Stimulated activated CD4-positive, alpha-beta T cell treated with anti-CD3 and anti-CD28 coated beads, Interleukin-2, amount 100 ng/mL, for 4 hours (primary cell): ENCODE measurements around the gene RPA1.
"Not testable (repeated sequence)": the region's sequence is repeated elsewhere in the genome, so short reads cannot be mapped to it uniquely, and the experiment has no call there.

Source experiments
- DNase-seq: peaks from one replicate; pipeline ENCODE4 v3.0.0-alpha.2; 2020; ENCODE audit warnings: low read depth

RPA1 gene

DNA sequence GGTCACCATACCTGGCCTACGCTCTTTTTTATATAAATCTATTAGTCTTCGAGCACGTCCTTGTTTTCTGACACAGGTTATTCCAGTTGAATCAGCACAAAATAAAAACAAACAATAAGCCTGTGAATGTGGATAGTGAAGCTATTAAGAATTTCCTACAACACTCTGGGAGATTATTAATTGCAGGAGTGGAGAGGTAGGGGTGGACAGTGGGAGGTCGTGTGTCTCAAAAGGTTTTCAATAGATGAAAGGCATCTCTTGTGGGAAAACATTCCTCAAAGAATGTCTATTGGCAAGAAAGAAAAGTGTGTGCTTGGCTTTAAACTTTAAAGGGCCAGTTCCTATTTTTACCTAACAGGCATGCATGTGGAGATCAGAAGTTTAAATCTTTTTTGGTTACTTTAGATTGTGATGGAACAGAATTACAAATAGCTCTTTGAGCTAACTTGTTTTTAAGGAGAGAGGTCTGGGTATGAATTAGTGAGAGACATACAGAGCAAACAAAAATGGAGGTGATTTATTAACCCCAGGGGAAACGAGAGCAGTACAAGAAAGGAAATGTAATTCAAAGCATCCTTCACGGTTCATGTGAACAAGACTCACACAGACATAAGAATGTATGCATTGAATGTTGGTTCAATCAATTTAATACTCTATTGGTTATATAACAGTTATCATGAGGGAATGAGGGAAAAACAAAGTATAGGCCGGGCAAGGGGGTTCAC lies 9.1 kb upstream of the RPA1 start:
- DNase-seq = no peak

DNA sequence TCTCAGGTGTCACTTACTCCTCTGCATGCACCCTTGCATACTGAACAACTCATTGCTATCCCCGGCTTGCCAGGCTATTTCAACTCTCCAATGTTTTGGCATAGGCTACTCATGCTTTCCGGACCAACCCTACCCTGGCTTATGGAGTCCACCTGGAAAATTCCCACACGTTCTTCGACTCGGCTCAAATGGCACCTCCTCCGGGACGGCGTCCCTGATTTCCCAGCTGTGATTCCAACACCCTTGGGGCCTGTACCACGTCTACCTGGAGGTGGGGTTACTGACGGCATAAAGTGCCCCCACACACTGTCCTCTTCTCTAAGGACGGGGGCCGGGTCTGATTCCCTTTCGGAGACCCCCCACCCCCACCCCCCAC lies 601 bp upstream of the RPA1 start:
- DNase-seq = no peak

DNA sequence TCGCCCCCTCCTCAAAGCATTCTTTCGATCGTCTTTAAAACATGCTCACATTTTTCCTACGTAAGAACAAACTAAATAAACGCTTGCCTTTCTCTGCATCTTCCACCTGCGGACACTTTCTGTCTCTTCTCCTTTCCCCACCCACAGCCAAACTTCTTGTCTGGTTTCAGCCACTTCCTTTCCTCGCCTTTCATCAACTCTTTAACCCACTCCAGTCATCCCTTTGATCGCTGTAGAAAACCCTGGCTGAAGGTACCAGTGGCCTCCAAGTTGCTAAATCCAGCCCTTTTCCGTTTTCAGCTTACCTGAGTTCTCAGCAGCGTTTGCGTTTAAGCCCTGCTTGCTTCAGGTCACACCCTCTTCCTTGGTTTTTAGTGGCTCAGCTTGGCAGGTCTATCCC lies 483 bp downstream of the RPA1 start:
- no peak for DNase-seq

DNA sequence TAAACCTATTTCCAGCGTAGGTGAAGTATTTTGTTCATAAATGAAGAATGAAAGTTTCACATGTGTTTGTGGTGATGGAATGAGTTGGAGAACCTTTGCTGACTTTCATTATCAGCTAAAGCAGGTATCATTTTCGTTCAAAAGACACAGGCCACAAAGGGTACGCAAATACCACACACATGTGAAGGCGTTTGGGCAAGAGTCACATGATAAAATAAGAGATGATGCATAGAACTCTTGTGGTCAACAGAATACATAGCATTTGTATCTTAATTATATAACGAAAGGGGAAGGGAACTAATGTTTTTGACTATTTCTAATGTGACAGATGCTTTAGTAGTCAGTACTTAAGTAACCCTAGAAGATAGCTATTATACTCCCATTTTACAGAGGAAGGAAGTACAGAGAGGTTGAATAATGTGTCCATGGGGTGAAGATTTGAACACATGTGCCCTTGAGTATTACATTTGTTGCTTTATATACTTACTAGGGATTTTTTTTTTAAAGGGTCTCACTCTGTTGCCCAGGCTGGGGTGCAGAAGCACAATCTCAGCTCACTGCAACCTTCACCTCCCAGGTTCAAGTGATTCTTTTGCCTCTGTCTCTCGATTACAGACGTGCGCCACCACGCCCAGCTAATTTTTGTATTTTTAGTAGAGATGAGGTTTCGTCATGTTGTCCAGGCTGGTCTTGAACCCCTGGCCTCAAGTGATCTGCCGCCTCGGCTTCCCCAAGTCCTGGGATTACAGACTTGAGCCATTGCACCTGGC lies 4.8 kb downstream of the RPA1 start:
- no peak for DNase-seq

DNA sequence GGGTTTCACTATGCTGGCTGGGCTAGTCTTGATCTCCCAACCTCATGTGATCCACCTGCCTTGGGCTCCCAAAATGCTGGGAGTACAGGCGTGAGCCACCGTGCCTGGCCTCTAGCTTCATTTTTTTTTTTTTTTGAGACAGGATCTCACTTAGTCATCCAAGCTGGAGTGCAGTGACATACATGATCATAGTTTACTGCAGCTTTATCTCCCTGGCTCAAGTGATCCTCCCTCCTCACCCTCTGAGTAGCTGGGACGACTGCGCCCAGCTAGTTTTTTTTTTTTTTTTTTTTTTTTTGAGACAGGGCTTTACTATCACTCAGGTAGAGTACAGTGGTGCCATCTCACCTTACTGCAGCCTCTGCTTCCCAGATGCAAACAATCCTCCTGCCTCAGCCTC lies 9.7 kb downstream of the RPA1 start:
- no peak for DNase-seq

DNA sequence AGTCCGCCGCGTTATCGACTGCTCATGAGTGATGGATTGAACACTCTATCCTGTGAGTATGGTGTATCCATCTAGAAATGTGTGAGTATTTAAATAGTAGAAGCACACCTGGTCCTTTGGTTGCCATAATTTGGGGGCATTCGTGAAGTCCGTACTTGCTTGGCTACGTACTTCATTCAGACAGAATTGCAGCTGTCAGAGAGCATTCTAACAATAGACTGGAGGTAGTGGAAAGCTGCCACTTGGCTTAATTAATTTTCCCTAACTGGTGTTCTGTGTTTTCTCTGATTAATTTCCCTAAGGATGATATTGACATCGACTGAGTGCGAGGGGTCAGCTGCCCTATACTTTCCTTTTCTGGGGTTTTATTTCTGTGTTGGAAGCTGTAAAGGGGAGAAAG lies 14.1 kb downstream of the RPA1 start:
- DNase-seq = no peak

DNA sequence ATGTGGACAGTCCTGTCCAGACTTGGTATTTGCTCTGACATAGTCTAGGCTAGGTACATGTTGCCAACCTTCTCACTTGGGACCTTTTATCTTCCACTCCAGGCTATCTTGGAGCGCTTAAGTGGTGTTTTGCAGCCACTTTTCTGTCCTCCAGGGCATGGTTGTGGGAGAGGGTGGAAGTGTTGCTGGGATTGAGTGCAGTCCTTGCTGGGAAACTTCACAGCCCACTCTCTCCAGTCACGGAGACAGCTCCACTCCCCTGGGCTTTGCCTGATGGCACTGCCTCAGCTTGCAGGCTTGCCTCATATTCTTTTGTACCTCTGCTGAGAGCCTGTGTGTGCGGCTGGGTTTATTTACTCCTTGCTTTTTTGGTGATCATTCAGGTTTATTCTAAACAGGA lies 17.4 kb downstream of the RPA1 start:
- no peak for DNase-seq

DNA sequence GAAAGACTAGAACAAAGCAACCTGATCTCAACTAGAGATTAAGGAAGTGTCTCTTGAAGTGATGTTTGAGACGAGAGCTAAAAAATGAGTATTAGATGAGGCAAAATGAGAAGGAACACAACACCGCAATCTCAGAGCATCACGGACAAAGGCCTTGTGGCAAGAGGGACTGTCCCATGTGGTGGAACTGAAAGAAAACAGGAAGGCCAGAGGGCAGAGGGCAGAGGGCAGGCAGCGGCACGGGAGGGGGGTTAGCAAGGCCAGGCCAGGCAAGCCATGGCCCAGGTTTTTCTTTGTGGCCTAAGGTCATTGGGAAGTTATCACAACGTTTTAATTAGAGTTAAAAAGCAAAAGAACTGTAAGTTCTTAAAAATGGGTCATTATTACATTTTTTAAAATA lies 22.5 kb downstream of the RPA1 start:
- no peak for DNase-seq

DNA sequence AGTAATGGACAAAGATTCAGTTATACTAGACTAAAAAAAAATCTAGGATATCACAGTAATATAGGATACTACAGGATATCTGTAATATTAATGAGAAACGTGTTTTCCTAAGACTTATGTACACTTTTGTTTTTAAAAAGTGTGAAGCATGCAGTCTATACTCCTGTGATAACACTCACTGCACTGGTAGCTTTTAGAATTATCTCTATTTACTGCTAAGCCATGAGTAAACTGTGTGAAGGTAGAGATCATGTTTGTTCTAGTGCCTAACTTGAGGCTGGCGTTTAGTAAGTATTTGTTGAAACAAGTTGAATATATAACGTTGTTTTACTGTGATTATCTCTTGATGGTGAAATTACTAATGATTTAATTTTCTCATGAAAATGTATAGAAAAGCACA lies 23.9 kb downstream of the RPA1 start:
- no peak for DNase-seq

DNA sequence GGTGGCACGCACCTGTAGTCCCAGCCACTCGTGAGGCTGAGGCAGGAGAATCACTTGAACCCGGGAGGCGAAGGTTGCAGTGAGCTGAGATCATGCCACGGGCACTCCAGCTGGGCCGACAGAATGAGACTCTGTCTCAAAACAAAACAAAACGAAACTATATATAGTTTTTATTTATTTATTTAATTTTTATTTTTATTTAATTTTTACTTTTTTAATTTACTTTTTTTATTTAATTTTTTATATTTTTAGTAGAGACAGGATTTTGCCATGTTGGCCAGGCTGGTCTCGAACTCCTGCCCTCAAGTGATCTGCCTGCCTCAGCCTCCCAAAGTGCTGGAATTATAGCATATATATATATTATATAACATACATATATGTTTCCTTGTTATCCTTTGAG lies 26.7 kb downstream of the RPA1 start:
- not testable (repeated sequence) for DNase-seq

DNA sequence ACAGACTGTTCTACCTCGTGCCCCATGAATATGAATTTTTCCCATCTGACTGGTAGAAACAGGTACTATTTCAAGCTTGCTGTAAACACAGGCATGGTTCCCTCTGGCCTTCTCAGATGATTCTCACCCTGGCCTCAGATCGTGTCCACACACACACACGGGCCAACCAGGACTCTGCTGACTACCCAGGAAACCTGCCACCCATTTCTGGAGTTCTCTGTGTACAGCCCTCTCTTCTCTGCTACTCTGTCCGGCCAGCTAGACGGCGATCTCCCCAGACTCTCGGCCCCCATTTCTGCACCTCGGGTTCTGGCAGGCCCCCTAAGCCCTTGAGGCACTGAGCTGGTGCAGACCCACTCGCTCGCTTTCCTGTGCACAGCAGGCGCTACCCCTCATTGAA lies 31.2 kb downstream of the RPA1 start:
- DNase-seq = no peak

DNA sequence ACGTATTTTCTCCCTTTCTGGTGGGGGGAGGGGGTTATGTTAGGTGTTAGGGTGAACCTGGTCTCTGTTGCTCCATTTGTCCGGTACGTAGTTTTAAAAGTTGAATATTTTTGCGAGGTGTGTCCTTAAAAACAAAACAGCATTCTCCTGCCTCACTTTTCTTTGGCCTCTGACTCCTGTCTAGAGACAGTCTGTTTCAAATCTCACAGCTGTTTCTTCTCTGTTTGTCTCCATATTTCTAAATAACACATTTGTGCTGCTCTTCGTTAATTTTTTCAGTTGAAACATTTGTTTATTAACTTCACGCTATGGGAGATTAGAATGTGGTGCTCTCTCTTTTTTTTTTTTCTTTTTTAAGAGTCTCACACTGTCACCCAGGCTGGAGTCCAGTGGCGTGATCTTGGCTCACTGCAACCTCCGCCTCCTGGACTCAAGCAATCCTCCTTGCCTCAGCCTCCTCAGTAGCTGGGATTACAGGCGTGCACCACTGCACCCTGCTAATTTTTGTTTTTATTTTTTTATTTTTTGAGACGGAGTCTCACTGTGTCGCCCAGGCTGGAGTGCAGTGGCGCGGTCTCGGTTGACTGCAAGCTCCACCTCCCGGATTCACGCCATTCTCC lies 31.7 kb downstream of the RPA1 start:
- no peak for DNase-seq

DNA sequence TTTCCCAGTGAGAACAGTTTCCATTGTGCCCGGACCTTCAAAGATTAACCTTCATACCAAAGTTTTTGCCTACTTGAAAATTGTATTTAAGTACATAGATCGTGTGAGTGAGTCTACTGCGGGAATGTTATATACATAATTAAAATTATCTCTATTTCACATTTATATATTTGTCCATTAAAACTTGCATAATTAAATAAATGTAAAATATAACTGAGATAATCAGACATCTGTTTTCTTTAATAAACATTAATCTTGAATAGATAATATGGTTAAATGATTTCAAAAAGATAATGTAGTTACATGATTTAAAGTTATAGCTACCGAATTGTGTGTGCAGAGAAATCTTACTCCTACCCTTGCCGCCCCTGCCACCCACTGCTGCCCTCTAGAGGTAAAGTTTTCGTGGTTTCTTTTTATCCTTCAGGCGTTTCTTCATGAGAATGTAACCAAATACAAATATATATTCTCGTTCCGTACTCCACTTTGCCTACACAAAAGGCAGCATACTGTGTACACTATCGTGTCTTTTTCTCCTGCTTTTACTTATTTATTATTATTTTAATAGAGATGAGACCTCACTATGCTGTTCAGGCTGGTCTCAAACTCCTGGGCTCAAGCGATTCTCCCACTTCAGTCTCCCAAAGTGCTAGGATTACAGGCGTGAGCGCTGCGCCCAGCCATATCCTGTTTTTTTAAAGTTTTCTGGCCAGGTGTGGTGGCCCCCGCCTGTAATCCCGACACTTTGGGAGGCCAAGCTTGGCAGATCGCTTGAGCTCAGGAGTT lies 35.6 kb downstream of the RPA1 start:
- DNase-seq = peak; percentile 36

DNA sequence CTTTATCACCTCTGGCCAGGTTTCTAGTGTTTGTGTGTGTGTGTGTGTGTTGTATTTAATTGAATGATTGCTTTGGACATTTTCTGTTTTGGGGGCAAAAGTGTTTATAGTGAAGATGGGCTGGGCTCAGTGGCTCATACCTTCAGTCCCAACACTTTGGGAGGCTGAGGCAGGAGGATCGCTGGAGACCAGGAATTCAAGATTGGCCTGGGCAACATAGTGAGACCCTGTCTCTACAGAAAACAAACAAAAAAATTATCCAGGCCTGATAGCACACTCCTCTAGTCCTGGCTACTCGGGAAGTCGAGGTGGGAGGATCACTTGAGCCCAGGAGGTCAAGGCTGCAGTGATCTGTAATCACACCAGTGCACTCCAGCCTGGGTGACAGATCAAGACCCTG lies 37.5 kb downstream of the RPA1 start:
- DNase-seq = no peak

DNA sequence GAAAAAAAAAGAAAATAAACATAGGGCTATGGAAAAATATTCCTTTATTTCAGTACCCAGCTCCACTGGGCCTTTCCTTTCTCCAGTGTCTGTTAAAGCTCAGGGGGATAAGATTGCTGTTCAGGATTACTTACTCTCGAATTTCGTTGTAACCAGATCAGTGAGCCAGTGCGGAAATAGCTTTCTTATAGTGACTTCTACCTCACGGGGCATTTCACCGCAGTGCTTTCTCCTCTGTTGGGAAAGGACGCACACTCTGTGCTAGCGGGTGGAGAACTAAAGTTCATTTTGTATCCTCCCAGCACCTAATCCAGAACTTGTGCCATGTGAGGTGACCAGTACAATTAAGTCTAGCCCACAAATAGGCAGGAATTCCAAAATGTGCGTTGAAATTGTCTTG lies 38.3 kb downstream of the RPA1 start:
- no peak for DNase-seq

DNA sequence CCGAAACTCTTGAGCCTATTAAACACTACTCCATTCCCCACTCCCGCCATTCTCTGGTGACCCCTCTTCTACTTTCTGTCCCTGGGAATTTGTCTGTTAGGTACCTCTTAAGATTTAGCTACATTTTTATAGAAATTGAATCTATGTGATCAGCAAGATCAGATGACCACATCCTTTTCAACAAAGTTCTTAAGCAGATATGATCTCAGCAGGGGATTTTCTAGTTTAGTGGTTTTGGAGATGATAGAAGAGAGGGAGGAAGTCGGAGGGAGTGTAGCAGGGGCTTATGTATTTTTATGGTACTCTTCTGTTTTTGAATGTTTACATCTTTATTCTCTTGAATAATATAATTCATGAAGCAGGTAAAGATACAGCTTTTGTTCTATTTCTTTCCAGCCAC lies 40.8 kb downstream of the RPA1 start:
- no peak for DNase-seq

DNA sequence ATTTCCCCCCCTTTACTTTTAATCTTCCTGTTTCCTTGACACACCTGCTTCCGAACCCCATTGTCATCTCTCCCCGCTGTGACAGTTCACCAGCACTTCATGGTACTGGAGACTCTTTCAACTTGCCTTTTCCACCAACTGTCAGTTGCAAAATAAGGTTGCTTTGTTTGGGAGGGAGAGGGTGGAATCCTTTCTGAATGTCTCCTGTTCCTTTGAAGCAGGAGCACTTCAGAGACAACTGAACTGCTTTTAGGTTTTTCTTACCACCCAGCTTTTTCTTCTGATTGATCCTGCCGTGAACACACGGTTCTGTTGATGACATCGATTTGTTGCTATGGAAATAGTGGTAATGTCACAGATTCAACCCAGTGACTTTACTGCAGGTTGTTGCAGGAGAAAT lies 42.0 kb downstream of the RPA1 start:
- no peak for DNase-seq

DNA sequence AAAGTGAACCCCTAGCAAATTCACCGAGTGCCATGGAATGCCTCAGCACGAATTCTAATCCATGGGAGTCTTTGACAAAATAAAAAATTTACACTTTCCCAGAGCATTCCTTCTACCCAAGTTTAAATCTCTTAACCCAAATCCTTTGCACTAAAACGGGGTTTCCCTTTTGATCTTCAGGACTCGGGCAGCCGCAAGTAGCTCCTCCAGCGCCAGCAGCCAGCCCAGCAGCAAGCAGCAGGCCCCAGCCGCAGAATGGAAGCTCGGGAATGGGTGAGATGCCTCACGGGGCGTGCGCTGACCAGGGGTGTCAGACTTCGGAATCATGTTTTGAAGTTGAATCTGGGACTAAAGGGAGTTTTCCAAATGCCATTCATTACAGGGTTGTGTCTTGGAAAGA lies 42.4 kb downstream of the RPA1 start:
- no peak for DNase-seq

DNA sequence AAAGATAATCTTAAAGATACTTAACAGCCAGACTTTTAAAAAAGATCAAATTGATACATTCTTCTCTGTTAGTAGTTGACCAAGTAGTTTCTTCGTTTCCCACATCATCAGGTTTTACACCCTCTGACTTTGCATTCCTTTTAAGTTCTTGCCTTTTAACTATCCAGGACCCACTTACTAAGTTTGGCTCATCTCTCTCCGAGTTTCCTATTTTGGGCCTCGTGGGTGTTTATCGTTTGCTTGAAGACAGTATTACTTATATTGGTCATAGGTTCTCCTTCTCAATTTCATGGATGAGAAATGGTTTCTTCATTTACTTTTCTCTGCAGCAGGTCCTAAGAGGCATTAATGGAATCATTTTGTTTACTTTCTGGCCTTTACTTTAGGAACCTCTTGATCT lies 43.2 kb downstream of the RPA1 start:
- no peak for DNase-seq

DNA sequence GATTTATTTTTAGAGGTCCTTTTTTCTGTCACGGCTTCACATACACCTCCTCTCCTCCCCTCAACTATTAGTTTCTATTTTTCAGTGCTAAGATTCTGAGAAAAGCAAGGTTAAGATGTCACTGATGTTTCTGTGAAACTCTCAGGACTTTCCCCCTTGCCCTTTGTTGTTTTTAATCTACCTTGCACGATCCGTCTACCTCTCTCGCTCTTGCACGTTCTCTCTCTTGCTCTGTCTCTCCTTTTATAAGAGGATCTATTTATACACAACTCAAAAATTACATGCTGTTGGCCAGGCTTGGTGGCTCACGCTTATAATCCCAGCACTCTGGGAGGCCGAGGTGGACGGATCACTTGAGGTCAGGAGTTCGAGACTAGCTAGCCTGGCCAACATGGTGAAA lies 43.6 kb downstream of the RPA1 start:
- DNase-seq = no peak

DNA sequence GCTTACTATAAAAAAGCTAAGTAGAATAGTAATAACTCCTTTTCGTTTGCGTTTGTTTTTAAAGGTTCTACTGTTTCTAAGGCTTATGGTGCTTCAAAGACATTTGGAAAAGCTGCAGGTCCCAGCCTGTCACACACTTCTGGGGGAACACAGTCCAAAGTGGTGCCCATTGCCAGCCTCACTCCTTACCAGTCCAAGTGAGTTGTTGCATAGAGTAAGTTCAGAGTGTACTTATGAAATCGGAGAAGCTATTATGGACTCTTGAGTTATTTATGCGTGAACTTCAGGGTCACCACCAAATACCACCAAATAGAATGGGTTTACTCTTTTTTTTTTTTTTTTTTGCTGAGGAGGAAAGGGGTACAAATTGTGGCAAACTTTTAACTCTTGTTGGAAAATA lies 45.8 kb downstream of the RPA1 start:
- no peak for DNase-seq

DNA sequence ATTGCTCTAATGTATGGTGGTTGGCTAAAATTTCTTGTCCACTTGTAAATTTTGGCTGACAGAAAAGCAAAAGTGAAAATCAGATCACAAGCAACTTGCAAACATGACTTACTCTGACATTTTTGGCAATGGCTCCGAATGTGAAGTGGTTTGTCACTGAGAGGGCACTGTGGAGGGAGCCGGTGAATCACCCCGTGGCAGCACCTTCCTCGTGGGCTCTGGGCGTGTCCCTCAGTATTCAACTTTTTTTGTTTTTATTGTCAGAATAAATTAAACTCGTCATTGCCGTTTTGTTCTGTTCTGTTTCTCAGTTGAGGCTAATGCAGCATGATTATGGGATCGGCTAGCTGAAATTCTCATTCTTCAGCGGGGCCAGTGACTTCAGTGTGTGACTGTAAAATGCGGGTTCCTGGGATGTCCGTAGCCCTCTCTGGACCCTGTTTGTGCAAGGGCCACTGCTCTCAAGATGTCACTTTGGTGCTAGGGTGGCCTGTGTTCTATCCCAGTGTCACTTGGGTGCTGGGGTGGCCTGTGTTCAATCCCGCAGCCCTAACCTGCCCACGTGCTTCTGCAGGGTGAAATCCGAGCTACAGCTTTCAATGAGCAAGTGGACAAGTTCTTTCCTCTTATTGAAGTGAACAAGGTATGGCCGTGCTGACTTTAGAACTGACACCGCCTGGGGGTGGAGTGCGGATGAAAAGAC lies 48.8 kb downstream of the RPA1 start:
- no peak for DNase-seq
